ENCODE data around the gene TECPR2.
A peak's percentile ranks its signal among the peaks of the same experiment; 100 is the strongest.
"Not testable (repeated sequence)": the region's sequence is repeated elsewhere in the genome, so short reads cannot be mapped to it uniquely, and the experiment has no call there.

Gene TECPR2

GRCh38 chr14:102333795-102334705, 28.7 kb upstream of the TECPR2 start:
- no peak for DNase-seq (ENCODE audit: low spot score)

- no peak for DNase-seq (ENCODE audit: low spot score)
Measured at GRCh38 chr14:102335163-102335562, 27.6 kb upstream of the TECPR2 start.

- DNase-seq (ENCODE audit: low spot score): no peak
Measured at GRCh38 chr14:102338724-102339123, 24.0 kb upstream of the TECPR2 start.

GRCh38 chr14:102341566-102341965, 21.2 kb upstream of the TECPR2 start:
- no peak for DNase-seq (ENCODE audit: low spot score)

- DNase-seq (ENCODE audit: low spot score): no peak
Measured at GRCh38 chr14:102342238-102342637, 20.5 kb upstream of the TECPR2 start.

GRCh38 chr14:102344084-102344483, 18.7 kb upstream of the TECPR2 start:
- DNase-seq (ENCODE audit: low spot score): no peak

GRCh38 chr14:102344485-102344884, 18.3 kb upstream of the TECPR2 start:
- no peak for DNase-seq (ENCODE audit: low spot score)

- no peak for DNase-seq (ENCODE audit: low spot score)
Measured at GRCh38 chr14:102345232-102345631, 17.5 kb upstream of the TECPR2 start.

- no peak for DNase-seq (ENCODE audit: low spot score)
Measured at GRCh38 chr14:102346645-102347044, 16.1 kb upstream of the TECPR2 start.

- no peak for DNase-seq (ENCODE audit: low spot score)
Measured at GRCh38 chr14:102348376-102348775, 14.4 kb upstream of the TECPR2 start.

- DNase-seq (ENCODE audit: low spot score): no peak
Measured at GRCh38 chr14:102351023-102351422, 11.7 kb upstream of the TECPR2 start.

- not testable (repeated sequence) for DNase-seq (ENCODE audit: low spot score)
Measured at GRCh38 chr14:102351593-102351992, 11.1 kb upstream of the TECPR2 start.

- no peak for DNase-seq (ENCODE audit: low spot score)
Measured at GRCh38 chr14:102352213-102352612, 10.5 kb upstream of the TECPR2 start.

- no peak for DNase-seq (ENCODE audit: low spot score)
Measured at GRCh38 chr14:102353126-102353619, 9.6 kb upstream of the TECPR2 start.

- DNase-seq (ENCODE audit: low spot score): no peak
Measured at GRCh38 chr14:102356280-102356679, 6.5 kb upstream of the TECPR2 start.

- DNase-seq (ENCODE audit: low spot score): no peak
Measured at GRCh38 chr14:102359341-102359740, 3.4 kb upstream of the TECPR2 start.

- DNase-seq (ENCODE audit: low spot score): no peak
Measured at GRCh38 chr14:102360388-102360787, 2.4 kb upstream of the TECPR2 start.

GRCh38 chr14:102362084-102362483, 657 bp upstream of the TECPR2 start:
- DNase-seq (ENCODE audit: low spot score): no peak

- DNase-seq (ENCODE audit: low spot score): peak; percentile 51
Measured at GRCh38 chr14:102363182-102363943, 622 bp downstream of the TECPR2 start.

GRCh38 chr14:102370305-102370809, 7.6 kb downstream of the TECPR2 start:
- no peak for DNase-seq (ENCODE audit: low spot score)

GRCh38 chr14:102371361-102371760, 8.6 kb downstream of the TECPR2 start:
- no peak for DNase-seq (ENCODE audit: low spot score)

GRCh38 chr14:102373110-102373509, 10.4 kb downstream of the TECPR2 start:
- DNase-seq (ENCODE audit: low spot score): no peak

- DNase-seq (ENCODE audit: low spot score): no peak
Measured at GRCh38 chr14:102374264-102374663, 11.5 kb downstream of the TECPR2 start.
